Activated T-helper 1 cell treated with Interleukin-2 at 50 U/mL for 16 hours (primary cell): ENCODE data around the gene MRGPRE.
"Not testable (repeated sequence)": the region's sequence is repeated elsewhere in the genome, so short reads cannot be mapped to it uniquely, and the experiment has no call there.

Experiments used
- DNase-seq: peaks from one replicate; pipeline ENCODE4 v3.0.0-alpha.2; 2020; ENCODE audit warnings: low read depth

MRGPRE gene

GRCh38 chr11:3231851-3232744, at the start of gene MRGPRE:
MRGPRE (minus strand) TSS chr11:3232417; CDS start chr11:3228799, 3,618 bp downstream.
- no peak for DNase-seq

GRCh38 chr11:3281146-3281545, 48.9 kb upstream of the MRGPRE start:
- not testable (repeated sequence) for DNase-seq

- DNase-seq, result not testable (repeated sequence)
Measured at GRCh38 chr11:3280662-3281061, 48.4 kb upstream of the MRGPRE start.

GRCh38 chr11:3278922-3279321, 46.7 kb upstream of the MRGPRE start:
- not testable (repeated sequence) for DNase-seq

GRCh38 chr11:3273629-3274028, 41.4 kb upstream of the MRGPRE start:
- DNase-seq, result not testable (repeated sequence)

GRCh38 chr11:3262548-3262947, 30.3 kb upstream of the MRGPRE start:
- DNase-seq, result not testable (repeated sequence)

- not testable (repeated sequence) for DNase-seq
Measured at GRCh38 chr11:3261831-3262230, 29.6 kb upstream of the MRGPRE start.

- not testable (repeated sequence) for DNase-seq
Measured at GRCh38 chr11:3257509-3257908, 25.3 kb upstream of the MRGPRE start.

GRCh38 chr11:3255241-3255640, 23.0 kb upstream of the MRGPRE start:
- DNase-seq, result not testable (repeated sequence)

GRCh38 chr11:3254773-3255172, 22.6 kb upstream of the MRGPRE start:
- DNase-seq, result not testable (repeated sequence)

- no peak for DNase-seq
Measured at GRCh38 chr11:3245071-3245470, 12.9 kb upstream of the MRGPRE start.

- no peak for DNase-seq
Measured at GRCh38 chr11:3243880-3244279, 11.7 kb upstream of the MRGPRE start.

- no peak for DNase-seq
Measured at GRCh38 chr11:3237119-3237518, 4.9 kb upstream of the MRGPRE start.

GRCh38 chr11:3234846-3235245, 2.6 kb upstream of the MRGPRE start:
- no peak for DNase-seq

- no peak for DNase-seq
Measured at GRCh38 chr11:3232956-3233355, 739 bp upstream of the MRGPRE start.

- no peak for DNase-seq
Measured at GRCh38 chr11:3231550-3231850, 717 bp downstream of the MRGPRE start.

GRCh38 chr11:3230636-3231549, 1.3 kb downstream of the MRGPRE start:
- DNase-seq, result no peak

- DNase-seq, result no peak
Measured at GRCh38 chr11:3229673-3230630, 2.3 kb downstream of the MRGPRE start.

- DNase-seq, result no peak
Measured at GRCh38 chr11:3228445-3228829, 3.8 kb downstream of the MRGPRE start.

GRCh38 chr11:3227568-3228444, 4.4 kb downstream of the MRGPRE start:
- DNase-seq, result no peak
